Retina (tissue), 1 donor: ENCODE measurements around the gene CARNS1.

Experiments
- DNase-seq: peaks from one replicate; pipeline ENCODE4 v3.0.0-alpha.2; 2016

Gene CARNS1, protein sequence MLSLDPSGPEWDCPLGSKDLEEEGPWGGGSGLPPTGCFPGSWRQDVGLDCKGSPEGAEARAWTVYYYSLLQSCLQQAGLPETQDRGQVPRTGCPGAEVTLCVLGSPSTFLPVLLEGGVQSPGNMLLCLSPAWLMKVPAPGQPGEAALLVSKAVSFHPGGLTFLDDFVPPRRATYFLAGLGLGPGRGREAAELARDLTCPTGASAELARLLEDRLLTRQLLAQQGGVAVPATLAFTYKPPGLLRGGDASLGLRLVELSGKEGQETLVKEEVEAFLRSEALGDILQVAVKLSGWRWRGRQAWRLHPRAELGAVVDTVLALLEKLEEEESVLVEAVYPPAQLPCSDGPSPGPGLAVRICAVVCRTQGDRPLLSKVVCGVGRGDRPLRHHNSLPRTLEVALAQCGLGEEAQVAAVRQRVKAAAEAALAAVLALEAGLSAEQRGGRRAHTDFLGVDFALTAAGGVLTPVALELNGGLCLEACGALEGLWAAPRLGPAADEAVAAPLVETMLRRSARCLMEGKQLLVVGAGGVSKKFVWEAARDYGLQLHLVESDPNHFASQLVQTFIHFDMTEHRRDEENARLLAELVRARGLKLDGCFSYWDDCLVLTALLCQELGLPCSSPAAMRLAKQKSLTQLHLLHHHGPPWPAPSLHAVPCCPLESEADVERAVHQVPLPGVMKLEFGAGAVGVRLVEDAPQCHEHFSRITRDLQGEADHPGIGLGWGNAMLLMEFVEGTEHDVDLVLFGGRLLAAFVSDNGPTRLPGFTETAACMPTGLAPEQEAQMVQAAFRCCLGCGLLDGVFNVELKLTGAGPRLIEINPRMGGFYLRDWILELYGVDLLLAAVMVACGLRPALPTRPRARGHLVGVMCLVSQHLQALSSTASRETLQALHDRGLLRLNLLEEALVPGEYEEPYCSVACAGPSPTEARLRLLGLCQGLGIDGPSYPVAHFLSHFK

DNA sequence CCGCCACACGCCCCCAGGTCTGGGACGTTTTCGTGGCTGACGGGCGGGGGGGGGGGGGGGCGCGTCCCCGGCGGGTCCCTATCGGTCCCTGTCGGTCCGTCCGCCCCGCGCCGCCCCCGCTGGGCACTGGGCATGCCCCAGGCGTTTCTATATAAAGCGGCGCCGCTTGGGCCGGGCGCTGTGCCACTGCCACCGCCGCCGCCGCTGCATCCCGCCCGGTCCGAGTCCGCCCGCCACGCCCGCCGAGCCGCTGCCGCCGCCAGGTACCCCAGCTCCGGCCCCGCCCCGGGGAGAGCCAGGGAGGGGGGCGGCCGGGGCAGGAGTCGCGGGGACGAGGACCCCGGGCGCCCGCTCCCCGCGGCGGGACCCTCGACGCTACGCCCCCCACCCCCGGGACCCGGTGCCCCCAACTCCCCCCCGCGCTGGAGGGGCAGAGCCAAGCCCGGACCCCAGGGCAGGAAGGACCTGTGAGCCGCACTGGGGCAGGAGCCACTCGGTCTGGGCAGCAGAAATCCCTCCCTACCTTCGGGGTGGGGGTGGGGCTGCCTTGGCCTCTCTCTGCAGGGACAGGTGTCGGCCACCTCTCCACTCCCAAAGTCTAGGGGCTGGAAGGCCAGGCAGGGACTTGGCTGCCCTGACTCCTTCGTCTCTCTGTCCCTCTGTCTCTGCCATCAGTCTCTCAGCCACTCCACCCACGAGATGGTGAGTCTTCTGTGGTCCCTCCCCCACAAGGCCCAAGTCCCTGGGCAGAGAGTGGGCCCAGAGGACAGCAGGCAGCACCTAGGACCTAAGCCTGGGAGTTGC lies at the start of gene CARNS1:
Gene CARNS1, plus strand, starts transcription at position 178 of the 804 bp plus-strand sequence. Its CDS starts 522 bp downstream, at position 700.
- DNase-seq, result no peak

DNA sequence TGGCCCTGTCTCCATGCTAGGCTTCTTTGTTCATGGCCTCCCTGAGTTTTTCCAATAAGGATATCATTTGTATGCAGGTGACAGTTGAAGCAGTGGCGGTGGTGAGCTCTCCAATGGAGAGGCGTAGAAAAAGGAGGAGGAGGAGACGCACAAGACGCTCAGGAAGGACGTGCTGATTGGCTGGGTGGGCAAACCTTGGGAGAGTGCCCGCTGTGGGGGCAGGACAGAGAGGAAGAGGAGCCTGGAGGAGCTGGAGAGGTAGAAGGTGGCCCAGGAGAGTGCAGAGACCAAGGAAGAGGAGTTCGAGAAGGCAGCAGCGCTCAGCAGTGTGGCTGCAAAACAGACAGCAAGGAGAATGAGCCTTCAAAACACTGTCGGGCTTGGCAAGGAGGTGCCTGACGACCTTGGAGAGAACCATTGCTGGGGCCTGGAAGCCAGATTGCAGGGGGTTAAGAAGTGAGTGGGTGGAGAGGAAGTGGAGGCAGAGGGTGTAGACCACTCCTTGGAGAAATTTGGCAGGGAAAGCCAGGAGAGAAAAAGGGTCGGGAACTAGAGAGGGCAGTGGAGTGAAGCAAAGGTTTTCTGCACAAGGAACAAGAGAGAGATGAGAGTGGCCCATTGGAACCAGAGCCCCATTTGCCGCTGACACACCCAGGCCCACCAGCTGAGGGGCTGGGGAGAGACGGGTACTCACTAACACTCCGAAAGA lies 49.6 kb upstream of the CARNS1 start:
- DNase-seq, result no peak

DNA sequence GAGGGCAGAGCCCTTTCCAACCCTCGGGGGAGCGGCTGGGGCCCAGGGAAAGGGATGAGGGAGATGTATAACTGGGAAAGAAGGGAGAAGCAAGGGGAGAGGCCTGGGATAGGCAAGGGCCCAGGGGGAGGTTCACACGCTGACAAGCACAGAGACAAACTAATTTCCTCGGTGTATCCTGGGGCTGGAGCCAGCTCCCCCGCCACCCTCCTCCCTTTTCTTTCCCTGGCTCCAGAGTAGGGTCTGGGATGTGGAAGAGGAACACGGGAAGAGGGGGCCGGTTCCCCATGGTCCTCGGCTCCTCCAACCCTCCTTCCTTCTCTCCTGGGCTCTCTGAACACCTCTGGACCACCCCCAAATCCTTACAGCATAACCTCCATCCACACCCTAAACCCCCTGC lies 48.9 kb upstream of the CARNS1 start:
- DNase-seq, result no peak

DNA sequence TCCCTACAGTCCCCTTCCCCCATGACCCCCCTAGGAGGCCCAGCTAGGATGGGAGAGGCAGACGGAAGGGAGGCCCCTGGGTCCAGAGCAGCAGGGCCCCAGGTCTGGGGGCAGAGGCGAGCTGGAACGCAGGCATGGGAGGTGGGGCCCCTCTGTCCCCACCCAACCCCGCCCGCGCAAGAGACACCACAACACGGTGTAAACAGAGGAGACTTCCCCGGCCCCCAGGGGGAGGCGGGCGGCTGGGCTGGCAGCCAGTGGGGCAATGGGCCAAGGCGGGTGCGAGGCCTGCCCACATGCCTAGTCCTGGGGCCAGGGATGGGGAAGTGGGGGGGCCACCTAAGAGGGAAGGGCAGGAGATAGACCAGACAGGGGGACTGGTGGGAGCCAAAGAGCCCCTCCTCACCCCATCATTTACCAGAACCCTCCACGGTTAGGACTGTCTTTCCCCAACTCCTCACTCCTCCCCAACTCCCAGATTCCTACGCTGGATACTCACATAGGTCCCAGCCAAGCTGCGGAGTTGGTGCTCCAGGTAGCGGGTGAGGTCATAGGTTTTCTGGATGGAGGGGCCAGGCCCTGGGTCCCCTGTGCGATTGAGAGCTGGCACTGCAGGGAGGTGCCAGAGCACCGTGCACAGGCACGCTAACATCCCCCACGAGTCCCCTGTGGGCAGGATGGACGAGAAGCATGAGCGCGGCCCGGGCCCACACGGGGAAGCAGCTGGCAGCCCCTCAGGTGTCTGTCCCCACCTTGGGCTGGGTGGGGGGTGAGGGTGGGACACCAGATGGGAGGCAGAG lies 48.3 kb upstream of the CARNS1 start:
- DNase-seq, result no peak

DNA sequence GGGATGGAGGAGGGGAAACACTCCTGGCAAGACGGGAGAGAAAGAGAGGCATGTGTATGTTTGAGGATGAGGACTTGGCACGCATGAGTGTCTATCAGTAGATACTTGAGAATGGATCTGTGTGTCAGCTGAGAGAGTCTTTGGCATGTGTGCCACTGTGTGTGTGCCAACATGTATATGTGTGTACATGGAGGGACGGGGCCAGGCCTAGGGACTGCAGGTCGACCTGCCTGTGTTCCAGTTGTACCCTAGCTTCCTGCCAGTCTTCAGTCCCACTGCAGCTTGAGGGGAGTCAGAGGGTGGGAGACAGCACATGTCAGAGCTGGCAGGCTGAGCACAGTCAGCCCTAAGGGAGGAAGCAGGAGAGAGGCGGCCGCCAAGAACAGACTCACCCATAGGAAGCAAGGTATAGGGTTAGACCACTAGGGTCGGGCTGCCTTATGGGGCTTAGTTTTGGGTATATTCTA lies 47.7 kb upstream of the CARNS1 start:
- no peak for DNase-seq

DNA sequence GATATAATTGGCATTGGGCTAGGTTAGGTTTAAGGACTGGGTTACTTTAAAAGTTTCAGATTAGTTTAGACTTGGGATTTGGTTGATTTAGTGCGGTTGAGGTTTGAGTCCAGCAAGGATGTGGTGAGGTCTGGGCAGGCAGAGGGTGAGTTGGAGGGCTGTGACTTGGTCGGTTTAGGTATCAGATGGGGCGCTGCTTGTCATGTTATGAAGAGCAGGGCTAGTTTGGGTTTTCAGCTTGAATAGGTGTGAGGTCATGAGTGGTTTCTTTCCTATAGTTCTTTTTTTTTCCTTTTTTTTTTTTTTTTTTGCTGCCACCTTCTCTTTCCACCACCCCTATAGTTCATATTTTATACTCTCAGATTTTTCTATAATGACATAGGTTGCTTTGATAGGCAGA lies 46.9 kb upstream of the CARNS1 start:
- no peak for DNase-seq

DNA sequence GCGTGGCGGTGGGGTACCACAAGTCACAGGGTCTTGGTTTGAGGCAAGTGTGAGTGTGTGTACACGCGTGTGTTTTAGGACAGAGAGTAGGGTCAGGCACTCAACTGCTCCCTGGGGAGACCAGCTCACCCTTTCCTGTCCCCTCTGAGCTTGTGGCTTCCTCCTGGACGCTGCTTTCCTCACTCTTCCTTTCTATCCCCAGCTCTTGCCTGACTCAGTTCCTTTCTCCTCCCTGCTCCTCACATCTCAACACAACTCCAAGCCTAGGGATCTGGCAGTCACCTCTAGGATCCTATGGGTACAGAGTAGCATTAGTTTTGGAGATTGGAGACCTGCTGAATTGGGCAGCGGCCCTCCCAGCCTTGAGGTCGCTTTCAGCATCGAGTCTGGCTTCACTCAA lies 46.2 kb upstream of the CARNS1 start:
- no peak for DNase-seq

DNA sequence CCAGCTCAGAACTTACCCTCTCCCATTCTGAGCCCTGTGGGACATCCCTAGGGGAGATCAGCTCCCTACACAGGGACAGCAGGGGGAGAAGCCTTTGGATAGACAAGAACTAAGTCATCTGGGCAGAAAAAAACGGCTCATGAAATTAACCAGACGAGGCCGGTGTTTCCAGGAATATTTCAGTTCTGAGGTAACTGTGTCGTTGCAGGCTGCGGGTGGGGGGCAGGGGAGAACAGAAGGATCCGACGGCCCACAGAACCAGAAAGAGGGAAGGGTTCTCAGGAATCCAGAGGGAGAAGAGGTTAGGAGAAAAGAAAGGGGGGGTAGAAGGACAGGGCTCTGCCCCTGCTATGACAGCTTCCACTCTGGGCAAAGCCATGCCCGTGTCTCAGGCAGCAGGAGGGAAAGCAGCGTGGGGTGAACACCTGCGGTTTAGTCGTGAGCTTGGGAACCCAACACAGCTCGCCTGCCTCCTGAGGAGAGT lies 45.6 kb upstream of the CARNS1 start:
- no peak for DNase-seq

DNA sequence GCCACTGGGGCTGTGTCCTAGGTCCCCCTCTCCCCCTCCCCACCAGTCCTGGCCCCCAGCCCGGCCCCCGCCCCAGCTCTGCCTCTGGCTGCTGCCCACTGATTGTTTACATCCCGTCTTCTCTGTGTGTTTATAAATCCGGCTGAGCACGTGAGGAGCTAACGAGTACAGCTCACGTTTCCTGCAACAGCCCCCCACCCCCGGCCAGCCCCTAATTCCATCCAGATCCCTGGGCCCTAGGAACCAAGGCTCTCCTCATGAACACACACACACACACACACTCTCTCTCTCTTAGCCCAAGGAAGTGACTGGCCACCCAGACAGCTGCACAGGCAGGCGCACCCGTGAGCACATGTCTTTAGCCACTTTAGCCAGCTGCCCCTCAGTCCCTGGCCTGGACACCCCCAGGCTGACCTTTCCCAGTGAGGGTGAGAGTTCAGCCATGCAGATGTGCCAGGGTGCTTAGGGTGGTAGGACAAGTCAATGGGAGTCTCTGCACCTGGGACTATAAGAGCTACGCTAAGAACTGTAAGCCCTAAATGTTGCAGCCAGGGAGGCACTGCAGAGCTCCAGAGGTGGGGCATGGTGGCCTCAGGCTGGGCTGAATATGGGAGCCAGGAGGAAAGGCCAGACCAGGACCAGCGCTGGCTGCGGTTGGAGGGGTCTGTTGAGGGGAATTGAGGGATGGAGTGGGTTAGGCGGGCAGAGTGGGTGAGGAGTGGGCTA lies 45.0 kb upstream of the CARNS1 start:
- DNase-seq, result peak; percentile 50

DNA sequence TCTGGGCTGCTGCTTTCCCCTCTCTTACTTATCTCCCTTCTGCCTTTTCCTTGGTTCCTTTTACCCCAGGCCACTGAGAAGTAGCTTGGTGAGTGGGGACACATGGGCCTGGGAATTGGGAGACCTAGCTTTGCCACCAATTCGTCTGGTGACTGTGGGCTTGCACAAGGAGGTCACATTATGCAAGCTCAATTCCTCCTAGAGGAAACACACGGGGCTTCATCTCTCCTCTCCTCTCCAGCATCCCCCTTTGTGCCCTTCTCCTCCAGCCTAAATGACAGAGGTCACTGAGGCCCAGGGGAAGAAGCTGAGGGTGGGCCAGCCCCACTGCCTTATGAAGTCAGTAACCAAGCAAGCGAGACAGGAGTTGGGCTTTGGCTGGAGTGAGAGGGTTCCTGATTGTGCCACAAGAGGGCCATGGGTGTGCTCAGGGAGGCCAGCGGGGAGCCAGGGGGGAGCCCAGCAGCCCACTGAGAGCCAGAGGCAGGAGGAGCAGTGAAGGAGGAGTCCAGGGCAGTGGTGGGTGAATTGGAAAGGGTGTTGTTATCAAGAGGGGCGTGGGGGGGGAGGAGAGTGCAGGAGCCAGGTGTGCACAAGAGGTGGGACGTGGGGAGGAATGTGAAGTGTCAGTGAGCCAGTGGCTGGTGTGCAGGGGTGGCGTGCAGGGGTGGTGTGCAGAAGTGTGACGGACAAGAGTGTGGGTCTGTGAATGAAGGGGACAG lies 44.1 kb upstream of the CARNS1 start:
- DNase-seq, result no peak

DNA sequence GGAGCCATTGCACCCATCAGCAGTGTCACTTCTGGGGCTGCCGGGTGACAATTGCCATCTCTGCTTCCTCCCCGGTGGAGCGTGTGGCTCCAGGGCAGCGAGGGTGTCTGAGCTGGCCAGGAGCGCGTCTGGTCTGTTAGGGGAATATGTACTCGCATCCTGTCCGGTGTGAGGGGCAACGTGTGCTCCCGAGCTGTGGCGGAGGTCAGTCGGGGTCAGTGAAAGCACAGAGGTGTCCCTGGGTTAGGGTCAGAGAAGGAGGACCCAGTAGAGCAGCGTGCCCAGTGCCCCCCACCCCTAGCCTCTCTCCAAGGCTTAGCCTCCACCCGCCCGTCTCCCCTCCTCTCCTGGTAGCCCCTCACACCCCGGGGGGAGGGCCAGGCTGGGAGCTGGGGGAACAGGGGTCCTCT lies 43.6 kb upstream of the CARNS1 start:
- peak; percentile 60 for DNase-seq

DNA sequence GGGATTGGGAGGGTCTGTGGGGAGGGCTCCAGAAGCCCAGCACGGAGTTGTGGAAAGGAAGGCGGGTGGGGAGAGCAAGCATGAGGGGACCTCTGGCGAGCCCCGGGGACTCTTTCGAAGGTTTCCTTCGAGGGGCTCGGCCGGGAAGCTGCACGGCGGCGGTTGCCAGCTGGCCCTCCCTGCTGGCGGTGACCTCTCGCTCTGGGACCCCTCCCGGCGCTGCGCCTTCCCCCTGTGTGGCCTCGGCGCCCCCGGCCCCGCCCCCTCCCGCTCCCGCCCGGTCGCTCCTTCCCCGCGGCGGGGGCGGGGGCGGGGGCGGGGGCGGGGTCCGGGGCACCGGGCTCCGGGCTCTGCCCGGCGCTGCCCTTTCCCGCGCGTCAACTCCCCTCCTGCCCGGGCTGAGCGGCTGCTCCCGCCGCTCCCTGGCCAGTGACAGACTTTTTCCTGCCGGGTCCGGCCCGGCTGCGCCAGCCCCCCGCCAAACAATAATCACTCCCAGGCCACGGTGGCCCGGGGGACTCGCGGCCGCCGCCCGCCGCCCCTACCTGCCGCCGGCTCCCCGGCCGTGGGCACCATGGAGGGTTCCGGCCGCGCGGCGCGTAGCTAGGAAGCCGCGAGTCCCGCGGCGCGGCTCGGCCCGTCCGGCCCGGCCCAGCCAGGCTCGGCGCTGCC lies 43.0 kb upstream of the CARNS1 start:
- peak; percentile 60 for DNase-seq

DNA sequence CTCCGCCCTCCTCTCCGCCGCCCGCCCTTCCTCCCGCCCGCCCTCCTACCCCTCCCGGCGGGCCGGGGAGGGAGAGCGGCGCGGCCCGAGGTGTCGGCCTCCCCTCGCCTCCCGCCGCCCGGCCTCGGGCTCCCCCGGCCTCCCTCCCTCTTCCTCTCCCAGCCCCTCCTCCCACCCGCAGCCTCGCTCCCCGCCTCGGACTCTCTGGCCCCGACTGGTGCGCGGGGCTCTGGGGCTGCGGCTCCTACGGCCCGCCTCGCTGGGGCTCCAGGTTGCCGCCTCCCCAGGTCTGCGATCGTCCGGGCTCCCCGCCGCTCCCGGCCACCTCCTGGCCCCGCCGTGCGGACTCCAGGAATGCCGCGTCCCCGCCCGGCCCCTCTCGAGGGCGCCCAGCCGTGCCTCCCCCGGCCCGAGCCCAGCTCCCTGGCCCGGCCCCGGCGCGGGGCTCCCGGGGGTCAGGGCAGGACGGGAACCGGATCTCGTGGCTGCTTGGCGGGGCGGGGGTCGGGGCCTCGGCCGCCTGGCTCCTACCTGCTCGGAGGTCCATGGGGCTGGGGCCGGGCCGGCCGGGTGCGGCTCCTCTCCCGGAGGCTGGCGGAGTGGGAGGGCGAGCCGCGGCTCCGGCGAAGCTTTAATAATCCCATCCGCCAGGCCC lies 42.4 kb upstream of the CARNS1 start, which contains the start of gene CLCF1:
Gene CLCF1, minus strand, starts transcription at position 606 of the 655 bp plus-strand sequence. Its CDS starts 59 bp downstream, at position 547.
- DNase-seq, result peak; percentile 60

DNA sequence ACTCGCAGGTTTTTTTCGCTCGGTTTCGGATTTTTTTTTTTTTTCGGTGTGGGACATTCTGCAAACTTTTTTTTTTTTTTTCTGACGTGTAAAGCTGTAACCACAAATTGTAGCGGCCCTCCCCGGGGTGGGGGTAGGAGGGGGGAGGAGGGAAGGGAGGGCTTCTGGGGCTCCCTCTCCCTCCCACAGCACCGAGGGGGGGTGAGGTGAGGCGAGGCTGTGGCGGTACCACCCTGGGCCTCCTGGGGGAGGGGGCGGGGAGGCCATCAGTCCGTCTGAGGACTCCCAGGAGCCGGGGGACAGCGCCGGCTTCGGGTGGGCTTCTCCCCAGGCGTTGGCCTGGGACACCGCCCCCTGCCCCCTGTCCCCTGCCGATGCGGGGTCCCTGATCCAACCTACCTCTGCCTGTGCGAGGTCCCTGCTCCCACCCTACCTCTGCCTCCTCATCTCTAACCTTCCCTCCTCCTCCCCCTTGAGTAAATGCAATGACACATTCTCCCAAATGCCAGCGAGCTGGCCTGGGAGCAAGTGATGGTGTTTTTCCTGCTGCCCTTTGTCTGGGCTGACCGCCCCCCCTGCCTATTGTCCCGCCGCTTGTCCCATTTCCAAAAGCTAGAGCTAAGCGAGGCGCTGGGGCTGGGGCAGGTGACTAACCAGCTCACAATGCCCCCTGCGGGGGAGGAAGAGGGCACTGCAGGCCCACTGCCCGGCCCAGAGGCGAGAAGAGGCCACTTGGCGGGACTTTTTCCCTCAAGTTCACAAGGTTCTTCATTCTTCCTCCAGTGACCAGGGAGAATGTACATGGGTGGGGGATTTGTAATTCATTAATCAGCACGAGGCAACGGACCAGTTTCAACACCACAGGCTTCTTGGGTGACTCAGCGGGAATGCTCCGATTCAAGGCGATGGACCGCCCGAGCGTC lies 41.6 kb upstream of the CARNS1 start:
- peak; percentile 77 for DNase-seq

DNA sequence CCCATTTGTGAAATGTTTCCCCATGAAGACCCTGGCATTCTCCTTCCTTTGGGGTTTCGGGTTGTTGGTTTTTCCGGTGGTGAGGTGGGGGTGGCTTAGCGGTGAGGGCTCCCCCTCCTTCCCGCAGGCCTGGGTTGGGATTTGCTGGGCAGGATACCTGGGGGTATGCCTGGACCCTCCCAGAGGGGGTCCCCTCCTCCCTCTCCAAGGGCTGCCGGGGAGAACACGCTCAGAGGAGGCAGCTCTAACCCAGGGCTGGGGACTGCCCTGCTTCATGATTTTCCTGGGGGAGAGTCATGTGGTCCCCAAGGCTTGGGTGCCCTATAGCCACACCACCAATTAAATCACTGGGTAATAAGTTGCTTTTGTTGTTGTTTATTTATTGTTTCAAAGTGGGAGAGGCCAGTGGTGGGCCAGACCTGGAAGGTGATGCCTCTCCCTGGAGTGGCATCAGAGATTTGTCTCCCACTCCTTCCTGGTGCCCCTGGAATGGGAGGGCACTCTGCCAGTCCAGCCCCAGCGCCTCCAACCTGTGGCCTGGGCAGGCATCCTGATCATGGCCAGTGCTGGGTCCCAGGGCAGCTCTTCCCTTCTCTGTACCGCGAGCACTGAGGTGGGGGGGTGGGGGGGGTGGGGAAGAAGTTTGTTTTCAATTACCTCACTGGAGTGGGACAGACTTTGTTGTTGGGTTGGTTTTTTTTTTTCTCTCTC lies 40.8 kb upstream of the CARNS1 start:
- no peak for DNase-seq

DNA sequence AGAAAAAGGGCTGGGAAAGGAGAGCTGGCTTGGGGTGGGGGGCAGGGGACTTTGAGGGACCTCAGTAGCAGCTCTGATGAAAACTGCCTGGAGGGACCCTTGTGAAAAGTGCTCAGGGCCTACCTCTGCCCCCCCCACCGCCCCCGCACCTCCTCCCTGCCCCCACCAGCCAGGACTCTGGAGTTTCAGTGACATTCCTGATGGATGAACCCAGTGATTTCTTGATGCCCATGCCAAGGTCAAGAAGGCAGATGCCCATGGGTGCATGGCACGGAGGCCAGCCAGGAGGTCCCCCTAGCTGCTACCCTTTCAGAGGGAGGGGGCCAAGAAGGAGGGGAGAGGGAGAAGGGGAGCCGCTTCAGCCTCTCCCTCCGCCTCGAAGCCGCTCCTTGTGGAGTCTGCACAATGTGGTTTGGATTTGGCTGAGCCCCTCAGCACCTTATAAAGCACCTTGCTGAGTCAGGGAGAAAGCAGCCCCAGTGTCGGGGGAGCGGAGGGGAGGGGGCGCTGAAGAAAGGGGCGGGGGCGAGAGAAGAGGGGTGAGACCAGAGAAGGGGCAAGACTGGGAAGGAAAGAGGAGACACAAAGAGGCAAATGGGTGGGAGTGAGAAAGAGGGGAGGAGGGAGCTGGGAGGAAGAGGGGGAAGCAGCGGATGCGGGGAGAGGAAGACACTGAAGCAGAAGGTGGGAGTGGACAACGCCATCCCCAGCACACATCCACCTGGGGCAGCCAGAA lies 40.0 kb upstream of the CARNS1 start:
- DNase-seq, result no peak
